ENCODE measurements around the gene GRIK3. TPM values are rescaled to one million over a fixed set of nuclear protein-coding genes. Genes with fewer than 3 reads are reported as not detected.

The GRIK3 gene
- total RNA-seq = not detected in 2 replicates

GRCh38 chr1:37034121-37035013, at the start of gene GRIK3:
Gene GRIK3 (minus strand): TSS chr1:37034515. CDS start chr1:37034108, 407 bp downstream.

